Measurements from ENCODE around the gene SH3PXD2A. TPM values are rescaled to one million over a fixed set of nuclear protein-coding genes. Genes with fewer than 3 reads are reported as not detected.

Gene SH3PXD2A
- total RNA-seq, 4 donors from 2014 or later, result 9.4 to 20.6 (median 11.2) TPM

DNA sequence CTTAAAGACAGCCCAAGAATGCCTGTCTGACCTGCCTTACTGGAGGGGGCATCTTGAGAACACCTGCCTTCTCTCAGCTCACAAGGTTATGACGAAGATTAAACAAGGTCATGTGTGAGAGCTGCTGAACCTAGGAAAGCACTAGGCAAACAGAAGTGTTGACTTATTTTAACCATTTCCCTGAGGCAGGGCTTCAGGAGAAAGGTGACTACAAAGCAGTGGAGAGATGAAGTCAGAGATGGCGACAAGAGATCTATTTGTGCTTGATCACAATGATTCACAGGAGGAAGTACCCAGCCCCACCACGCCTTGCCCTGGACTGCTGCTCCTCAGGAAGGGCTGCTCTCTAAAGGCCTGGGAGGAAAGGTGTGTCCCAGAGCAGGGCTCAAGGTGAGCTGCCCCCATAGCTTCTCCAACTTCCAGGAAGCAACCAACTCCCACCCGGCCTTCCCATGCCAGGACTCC, 34.9 kb upstream of the SH3PXD2A start:
- no peaks in the 10 kb centered on the region for H3K9me3 ChIP-seq
- H3K36me3 ChIP-seq, result peaks cover 0 to 10% of the 10 kb centered on the region in 2 donors
- H3K4me3 ChIP-seq (replicated peaks in 1 of 3), result no peak overlapping the region
- 74 to 86% methylated on average over 4 of the region's 4 CpGs for WGBS, 2 donors
- TF ChIP-seq POLR2A (IDR thresholded peaks at IDR 0.05), result no peak
- TF ChIP-seq, protein P1, sequence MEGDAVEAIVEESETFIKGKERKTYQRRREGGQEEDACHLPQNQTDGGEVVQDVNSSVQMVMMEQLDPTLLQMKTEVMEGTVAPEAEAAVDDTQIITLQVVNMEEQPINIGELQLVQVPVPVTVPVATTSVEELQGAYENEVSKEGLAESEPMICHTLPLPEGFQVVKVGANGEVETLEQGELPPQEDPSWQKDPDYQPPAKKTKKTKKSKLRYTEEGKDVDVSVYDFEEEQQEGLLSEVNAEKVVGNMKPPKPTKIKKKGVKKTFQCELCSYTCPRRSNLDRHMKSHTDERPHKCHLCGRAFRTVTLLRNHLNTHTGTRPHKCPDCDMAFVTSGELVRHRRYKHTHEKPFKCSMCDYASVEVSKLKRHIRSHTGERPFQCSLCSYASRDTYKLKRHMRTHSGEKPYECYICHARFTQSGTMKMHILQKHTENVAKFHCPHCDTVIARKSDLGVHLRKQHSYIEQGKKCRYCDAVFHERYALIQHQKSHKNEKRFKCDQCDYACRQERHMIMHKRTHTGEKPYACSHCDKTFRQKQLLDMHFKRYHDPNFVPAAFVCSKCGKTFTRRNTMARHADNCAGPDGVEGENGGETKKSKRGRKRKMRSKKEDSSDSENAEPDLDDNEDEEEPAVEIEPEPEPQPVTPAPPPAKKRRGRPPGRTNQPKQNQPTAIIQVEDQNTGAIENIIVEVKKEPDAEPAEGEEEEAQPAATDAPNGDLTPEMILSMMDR (IDR thresholded peaks at IDR 0.05), result no peak
- peak overlapping the region in 1 of 3 donors; percentile 5 for H3K27ac ChIP-seq
- DNase-seq, result no peak
- H3K4me1 ChIP-seq, result peaks cover 0 to 17% of the 10 kb centered on the region in 2 donors
- no peaks in the 10 kb centered on the region for H3K27me3 ChIP-seq
- intact Hi-C loops (cut with DNase I), result no loop called here

DNA sequence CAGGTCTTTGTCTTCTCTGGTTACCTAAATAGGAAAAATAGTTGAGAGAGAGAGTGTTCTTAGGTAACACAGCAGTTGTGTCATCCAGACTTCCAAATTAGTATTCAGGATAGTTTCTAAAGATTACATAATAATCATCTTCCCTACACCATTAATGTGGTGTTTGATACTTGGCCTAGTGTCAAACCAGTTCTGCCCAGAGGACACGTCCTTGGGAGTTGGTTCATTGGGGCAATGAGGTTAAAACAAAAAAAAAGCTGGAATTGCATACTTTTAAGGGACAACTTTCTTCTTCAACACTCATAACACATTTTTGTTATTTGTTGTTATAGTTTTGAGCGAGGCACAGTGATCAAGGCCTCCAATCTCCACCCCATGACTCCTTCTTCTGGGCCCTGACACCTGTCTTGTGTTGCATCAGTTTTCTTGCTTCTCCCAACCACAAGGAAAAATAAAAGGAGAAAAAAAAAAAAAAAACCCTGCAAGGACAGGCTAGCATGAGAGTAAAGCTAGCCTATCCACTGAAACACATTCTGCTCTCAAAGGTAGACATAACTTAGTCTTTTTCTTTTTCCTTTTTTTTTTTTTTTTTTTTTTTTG, 33.8 kb upstream of the SH3PXD2A start:
- no peak for DNase-seq
- no peak overlapping the region for H3K27ac ChIP-seq
- WGBS, 2 donors, result 85 to 92% methylated on average over 2 of the region's 2 CpGs
- intact Hi-C loops (cut with DNase I), result loop anchor here (5.0 kb wide), 1 partner anchor 318 kb away; no protein-coding TSS in a partner anchor
- H3K4me1 ChIP-seq, result peaks cover 0 to 12% of the 10 kb centered on the region in 2 donors
- H3K4me3 ChIP-seq (replicated peaks in 1 of 3), result no peak overlapping the region
- H3K27me3 ChIP-seq, result no peaks in the 10 kb centered on the region
- no peaks in the 10 kb centered on the region for H3K9me3 ChIP-seq
- H3K36me3 ChIP-seq, result peaks cover 0 to 10% of the 10 kb centered on the region in 2 donors
- TF ChIP-seq, protein P1 (IDR thresholded peaks at IDR 0.05), result no peak
- no peak for TF ChIP-seq POLR2A (IDR thresholded peaks at IDR 0.05)

DNA sequence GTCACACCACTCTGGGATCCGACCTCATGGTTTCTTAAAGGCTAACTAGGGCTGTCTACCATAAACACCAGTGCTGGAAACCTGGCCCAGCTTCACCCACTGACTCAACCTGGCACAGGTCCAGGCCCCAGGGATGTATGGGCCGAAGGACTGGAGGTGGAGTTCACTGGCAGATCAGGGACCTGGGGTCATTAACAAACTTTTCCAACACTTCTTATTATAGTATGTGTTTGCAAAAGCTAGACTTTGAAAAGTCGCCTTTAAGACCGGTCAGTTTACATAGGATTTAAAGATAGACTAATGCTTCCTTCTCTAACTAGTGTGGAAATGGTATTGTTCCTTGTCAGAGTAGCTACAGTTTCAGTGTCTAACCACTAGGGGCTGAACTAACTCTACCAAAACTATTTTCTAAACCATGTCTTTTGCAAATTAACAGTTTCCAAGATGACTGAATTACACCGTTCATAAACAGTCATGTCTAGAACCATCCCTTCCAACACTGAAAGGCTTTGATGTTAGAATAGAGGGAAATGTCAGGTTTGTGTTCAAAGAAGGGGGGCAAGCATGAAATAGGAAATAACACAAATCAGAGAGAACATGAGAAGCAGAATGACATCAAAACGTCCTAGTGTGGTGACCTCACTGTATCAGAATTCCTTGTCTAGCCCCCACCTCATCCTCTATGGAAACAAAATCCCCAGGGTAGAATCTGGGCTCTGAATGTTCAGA, 32.9 kb upstream of the SH3PXD2A start:
- intact Hi-C loops (cut with DNase I), result loop anchor here (5.0 kb wide), 1 partner anchor 319 kb away; no protein-coding TSS in a partner anchor
- TF ChIP-seq, protein P1 (IDR thresholded peaks at IDR 0.05), result peak; percentile 70 to 87 (median 78)
- no peak for TF ChIP-seq POLR2A (IDR thresholded peaks at IDR 0.05)
- Histone ChIP-seq H3K27me3 (no peaks in the 10 kb centered on the region), H3K27ac (no peak overlapping the region), H3K4me3 (replicated peaks in 1 of 3) (no peak overlapping the region), H3K9me3 (no peaks in the 10 kb centered on the region), H3K4me1 (peaks cover 0 to 4% of the 10 kb centered on the region in 2 donors), H3K36me3 (peaks cover 0 to 10% of the 10 kb centered on the region in 2 donors)
- 14 to 29% methylated on average over 6 of the region's 6 CpGs for WGBS, 2 donors
- DNase-seq, result peak; percentile 16 to 36

DNA sequence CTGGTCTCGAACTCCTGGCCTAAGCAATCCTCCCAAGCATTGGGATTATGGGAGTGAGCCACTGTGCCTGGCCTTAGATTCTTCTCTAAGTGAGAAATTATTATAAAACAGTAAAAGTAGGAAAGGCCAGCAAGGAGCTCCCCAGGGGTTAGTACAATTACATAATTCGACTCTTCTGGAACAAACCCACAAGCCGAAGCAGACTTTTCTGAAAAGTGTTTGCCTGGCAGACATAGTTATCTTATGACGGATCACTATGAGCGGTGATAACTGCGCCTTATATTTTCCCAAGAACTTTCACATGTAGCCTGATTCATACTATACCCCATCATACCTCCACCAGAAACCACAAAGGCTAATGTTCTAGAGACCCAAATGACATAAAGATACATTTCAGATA, 30.2 kb upstream of the SH3PXD2A start:
- H3K4me1 ChIP-seq, result peaks cover 0 to 4% of the 10 kb centered on the region in 2 donors
- WGBS, 2 donors, result 77 to 90% methylated on average over 6 of the region's 6 CpGs
- peaks cover 7 to 11% of the 10 kb centered on the region in 2 donors for H3K36me3 ChIP-seq
- no peaks in the 10 kb centered on the region for H3K9me3 ChIP-seq
- TF ChIP-seq, protein P1 (IDR thresholded peaks at IDR 0.05), result no peak
- no peak for TF ChIP-seq POLR2A (IDR thresholded peaks at IDR 0.05)
- no peak overlapping the region for H3K27ac ChIP-seq
- DNase-seq, result no peak
- H3K27me3 ChIP-seq, result no peaks in the 10 kb centered on the region
- intact Hi-C loops (cut with DNase I), result loop anchor here (5.0 kb wide), 1 partner anchor 322 kb away; no protein-coding TSS in a partner anchor
- no peak overlapping the region for H3K4me3 ChIP-seq (replicated peaks in 1 of 3)
